CD4-positive, alpha-beta T cell (primary cell): ENCODE data around the gene SSH2. TPM values are rescaled to one million over a fixed set of nuclear protein-coding genes. Genes with fewer than 3 reads are reported as not detected.
"Not testable (repeated sequence)": the region's sequence is repeated elsewhere in the genome, so short reads cannot be mapped to it uniquely, and the experiment has no call there.

Experiments used
- ATAC-seq: fragments of 200-7000 bp; cut with Tn5 transposase; one replicate; pipeline ENCODE4 v1.10.0; 2022; ENCODE audit warnings: mild to moderate bottlenecking; ENCODE audit not compliant: poor library complexity
- CTCF ChIA-PET: fragments of 350-600 bp; sonication (Branson Sonifier 250); formaldehyde crosslinking; loops from one replicate; lab custom pipeline; 2021; ENCODE audit warnings: antibody characterized with exemption, inconsistent platforms; lab: Charles Lee
- POLR2A ChIA-PET: fragments of 350-600 bp; sonication (Branson Sonifier 250); formaldehyde crosslinking; loops from one replicate; lab custom pipeline; 2021; ENCODE audit warnings: antibody characterized with exemption, inconsistent platforms; lab: Charles Lee
- DNase-seq, 14 experiments: peaks; one replicate each; pipeline ENCODE4 v3.0.0-alpha.2; 2013 to 2020; ENCODE audit warnings: mixed read lengths in 2 of 14
- H3K27ac ChIP-seq, 2 donors: one replicate each; pipeline versions ENCODE4 v1.5.1 to v1.7.0; 2013; ENCODE audit warnings: low read length in 2 of 2, low read depth in 1 of 2, mild to moderate bottlenecking in 1 of 2
- H3K27me3 ChIP-seq, 2 experiments: 1 replicate in 1 of 2; 2 replicates in 1 of 2; pipeline versions ENCODE4 v1.6.1 to v1.7.0; 2013; ENCODE audit warnings: low read length in 2 of 2, control low read depth in 1 of 2, mild to moderate bottlenecking in 1 of 2, moderate library complexity in 1 of 2; ENCODE audit not compliant: insufficient read depth in 2 of 2, control insufficient read depth in 1 of 2
- H3K36me3 ChIP-seq: one replicate; pipeline ENCODE4 v1.6.1; 2013; ENCODE audit warnings: low read length, control low read depth; ENCODE audit not compliant: insufficient read depth
- H3K4me1 ChIP-seq: one replicate; pipeline ENCODE4 v1.6.1; 2013; ENCODE audit warnings: low read length, control low read depth; ENCODE audit not compliant: insufficient read depth
- H3K4me3 ChIP-seq: one replicate; pipeline ENCODE4 v1.5.1; 2013; ENCODE audit warnings: mild to moderate bottlenecking, low read length, moderate library complexity
- H3K9me3 ChIP-seq, 2 experiments: 1 replicate in 1 of 2; 2 replicates in 1 of 2; pipeline versions ENCODE4 v1.6.1 to v1.7.0; 2013; ENCODE audit warnings: low read length in 2 of 2, mild to moderate bottlenecking in 2 of 2, control low read depth in 1 of 2, moderate library complexity in 1 of 2; ENCODE audit not compliant: control insufficient read depth in 1 of 2, insufficient read depth in 1 of 2
- H3K27ac Mint-ChIP-seq: one replicate; pipeline ENCODE4 v1.8.0; 2020; ENCODE audit warnings: mixed read lengths
- H3K27me3 Mint-ChIP-seq: one replicate; pipeline ENCODE4 v1.8.0; 2021; ENCODE audit warnings: mixed read lengths
- H3K36me3 Mint-ChIP-seq: one replicate; pipeline ENCODE4 v1.8.0; 2021; ENCODE audit warnings: low read depth, mixed read lengths
- H3K4me1 Mint-ChIP-seq: one replicate; pipeline ENCODE4 v1.8.0; 2021; ENCODE audit warnings: low read depth, mixed read lengths
- H3K4me3 Mint-ChIP-seq: one replicate; pipeline ENCODE4 v1.8.0; 2020; ENCODE audit warnings: mild to moderate bottlenecking, mixed read lengths
- H3K9me3 Mint-ChIP-seq: one replicate; pipeline ENCODE4 v1.8.0; 2020; ENCODE audit warnings: mixed read lengths
- intact Hi-C, 2 experiments: fragments of 100-400 bp; cut with DNase I in 1 of 2; cut with micrococcal nuclease in 1 of 2; formaldehyde crosslinking; loops; one replicate each; pipeline versions ENCODE4 v1.15.1 to v1.9.0; 2023 to 2025; cut with DNase I, micrococcal nuclease
- total RNA-seq, 174 experiments: library from RNA in 2 of 174; stranded (reverse) in 2 of 174; gene quantifications; one replicate each; pipeline ENCODE4 v1.2.3 and lab custom pipeline; 2021 to 2026
- TF ChIP-seq, protein P1 (sequence below): fragments of 200-600 bp; IDR thresholded peaks from one replicate; pipeline ENCODE4 v1.8.0; 2022; ENCODE audit warnings: antibody characterized with exemption, mild to moderate bottlenecking

Gene SSH2
- total RNA-seq, 2 experiments from 2014 or later, result 73.4 to 81.5 TPM

DNA sequence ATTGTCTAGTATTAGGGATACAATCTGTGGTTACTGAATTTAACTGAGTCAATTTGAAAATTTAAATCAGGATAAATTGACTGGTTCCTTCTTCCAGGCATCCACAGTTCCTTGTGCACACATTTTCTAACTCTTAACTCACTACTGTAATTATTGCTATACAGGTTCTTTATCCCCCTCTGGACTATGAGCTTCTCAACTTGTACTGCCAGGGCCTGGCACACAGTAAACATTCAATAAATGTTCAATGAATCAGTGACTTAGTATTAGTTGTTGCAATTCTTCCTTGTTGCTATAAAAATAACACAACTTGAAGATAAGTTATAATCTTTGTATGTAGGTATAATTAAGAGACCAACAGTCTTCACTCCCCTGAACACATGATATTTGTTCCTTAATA is 67.9 kb downstream of the SSH2 start:
- POLR2A ChIA-PET, result no interaction called here
- no peak overlapping the region for H3K27ac ChIP-seq
- Mint-ChIP-seq H3K36me3 (peaks cover 7% of the 10 kb centered on the region), H3K4me1 (peaks cover 25% of the 10 kb centered on the region), H3K4me3 (no peak overlapping the region), H3K27ac (no peak overlapping the region), H3K9me3 (peaks cover 3% of the 10 kb centered on the region), H3K27me3 (no peaks in the 10 kb centered on the region)
- H3K4me1 ChIP-seq, result no peaks in the 10 kb centered on the region
- H3K27me3 ChIP-seq, result no peaks in the 10 kb centered on the region
- no peak for DNase-seq
- CTCF ChIA-PET, result interaction anchor here (0.6 kb wide), 1 partner anchor 69 kb away, joined by 3 read pairs; no protein-coding TSS in a partner anchor
- H3K9me3 ChIP-seq, result peaks cover 0 to 5% of the 10 kb centered on the region in 2 experiments
- H3K36me3 ChIP-seq, result no peaks in the 10 kb centered on the region
- ATAC-seq, result no peak
- no peak overlapping the region for H3K4me3 ChIP-seq
- intact Hi-C loops, result loop anchor here in 1 of 2 experiments (10.0 kb wide), 1 partner anchor 73 kb away; the partner anchor contains the start of gene SSH2
- TF ChIP-seq, protein P1, sequence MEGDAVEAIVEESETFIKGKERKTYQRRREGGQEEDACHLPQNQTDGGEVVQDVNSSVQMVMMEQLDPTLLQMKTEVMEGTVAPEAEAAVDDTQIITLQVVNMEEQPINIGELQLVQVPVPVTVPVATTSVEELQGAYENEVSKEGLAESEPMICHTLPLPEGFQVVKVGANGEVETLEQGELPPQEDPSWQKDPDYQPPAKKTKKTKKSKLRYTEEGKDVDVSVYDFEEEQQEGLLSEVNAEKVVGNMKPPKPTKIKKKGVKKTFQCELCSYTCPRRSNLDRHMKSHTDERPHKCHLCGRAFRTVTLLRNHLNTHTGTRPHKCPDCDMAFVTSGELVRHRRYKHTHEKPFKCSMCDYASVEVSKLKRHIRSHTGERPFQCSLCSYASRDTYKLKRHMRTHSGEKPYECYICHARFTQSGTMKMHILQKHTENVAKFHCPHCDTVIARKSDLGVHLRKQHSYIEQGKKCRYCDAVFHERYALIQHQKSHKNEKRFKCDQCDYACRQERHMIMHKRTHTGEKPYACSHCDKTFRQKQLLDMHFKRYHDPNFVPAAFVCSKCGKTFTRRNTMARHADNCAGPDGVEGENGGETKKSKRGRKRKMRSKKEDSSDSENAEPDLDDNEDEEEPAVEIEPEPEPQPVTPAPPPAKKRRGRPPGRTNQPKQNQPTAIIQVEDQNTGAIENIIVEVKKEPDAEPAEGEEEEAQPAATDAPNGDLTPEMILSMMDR, result no peak

- H3K4me3 Mint-ChIP-seq, POLR2A ChIA-PET, H3K27me3 Mint-ChIP-seq, H3K4me1 ChIP-seq, ATAC-seq, intact Hi-C loops, H3K27ac ChIP-seq, H3K27me3 ChIP-seq, H3K36me3 ChIP-seq, DNase-seq, H3K9me3 ChIP-seq, H3K4me3 ChIP-seq, H3K27ac Mint-ChIP-seq, H3K9me3 Mint-ChIP-seq: not testable (repeated sequence)
- H3K36me3 Mint-ChIP-seq, result peaks cover 14% of the 10 kb centered on the region
- CTCF ChIA-PET, result interaction anchor here (1.4 kb wide), 1 partner anchor 72 kb away, joined by 4 read pairs; no protein-coding TSS in a partner anchor
- peaks cover 25% of the 10 kb centered on the region for H3K4me1 Mint-ChIP-seq
These were observed 70.6 kb downstream of the SSH2 start for GRCh38 chr17:29859445-29859844.

GRCh38 chr17:29857823-29858222 is 72.2 kb downstream of the SSH2 start:
- no peak overlapping the region for H3K4me3 ChIP-seq
- peaks cover 14% of the 10 kb centered on the region for H3K36me3 Mint-ChIP-seq
- TF ChIP-seq, protein P1, result no peak
- H3K9me3 ChIP-seq, result peaks cover 0 to 5% of the 10 kb centered on the region in 2 experiments
- no peaks in the 10 kb centered on the region for H3K27me3 Mint-ChIP-seq
- no peak overlapping the region for H3K4me3 Mint-ChIP-seq
- no peak overlapping the region for H3K27ac ChIP-seq
- H3K4me1 ChIP-seq, result no peaks in the 10 kb centered on the region
- H3K27me3 ChIP-seq, result no peaks in the 10 kb centered on the region
- POLR2A ChIA-PET, result no interaction called here
- H3K27ac Mint-ChIP-seq, result no peak overlapping the region
- intact Hi-C loops, result no loop called here
- ATAC-seq (no peak), DNase-seq (no peak)
- no peaks in the 10 kb centered on the region for H3K36me3 ChIP-seq
- peaks cover 17% of the 10 kb centered on the region for H3K4me1 Mint-ChIP-seq
- CTCF ChIA-PET, result no interaction called here
- H3K9me3 Mint-ChIP-seq, result peaks cover 3% of the 10 kb centered on the region

DNA sequence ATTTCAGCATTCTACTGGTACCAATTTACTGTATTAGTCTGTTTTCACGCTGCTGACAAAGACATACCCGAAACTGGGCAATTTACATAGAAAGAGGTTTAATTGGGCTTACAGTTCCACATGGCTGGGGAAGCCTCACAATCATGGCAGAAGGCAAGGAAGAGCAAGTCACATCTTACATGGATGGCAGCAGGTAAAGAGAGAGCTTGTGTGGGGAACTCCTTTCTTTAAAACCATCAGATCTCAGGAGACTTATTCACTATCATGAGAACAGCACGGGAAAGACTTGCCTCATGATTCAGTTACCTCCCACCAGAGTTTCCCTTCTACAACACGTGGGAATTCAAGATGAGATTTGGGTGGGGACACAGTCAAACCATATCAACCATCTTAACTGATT is 72.9 kb downstream of the SSH2 start:
- not testable (repeated sequence) for H3K27ac Mint-ChIP-seq, ATAC-seq

More for the DNA sequence above, 72.9 kb downstream of the SSH2 start:
- H3K4me1 Mint-ChIP-seq, result peaks cover 17% of the 10 kb centered on the region
- H3K27me3 ChIP-seq, intact Hi-C loops, CTCF ChIA-PET, H3K27me3 Mint-ChIP-seq, H3K9me3 Mint-ChIP-seq, H3K4me1 ChIP-seq, H3K27ac ChIP-seq, DNase-seq, H3K36me3 ChIP-seq, H3K4me3 Mint-ChIP-seq, H3K9me3 ChIP-seq, POLR2A ChIA-PET, H3K4me3 ChIP-seq: not testable (repeated sequence)
- H3K36me3 Mint-ChIP-seq, result peaks cover 14% of the 10 kb centered on the region
